ENCODE data around the gene SLC12A4. TPM values are rescaled to one million over a fixed set of nuclear protein-coding genes. Genes with fewer than 3 reads are reported as not detected.
"Not testable (repeated sequence)": the region's sequence is repeated elsewhere in the genome, so short reads cannot be mapped to it uniquely, and the experiment has no call there.

Gene SLC12A4
- total RNA-seq, 1 donor from 2014 or later, result 36.0 TPM

- no peak for DNase-seq (ENCODE audit: low read depth, low spot score)
- Mint-ChIP-seq H3K9me3 (no peaks in the 10 kb centered on the region), H3K4me1 (peaks cover 4% of the 10 kb centered on the region), H3K4me3 (no peak within 1 kb of the TSS), H3K27ac (ENCODE audit: unreplicated experiment) (no peak within 1 kb of the TSS), H3K27me3 (ENCODE audit: low read depth) (peaks cover 9% of the 10 kb centered on the region), H3K36me3 (ENCODE audit: low read depth) (no peaks in the 10 kb centered on the region)
- TF ChIP-seq, protein P1, sequence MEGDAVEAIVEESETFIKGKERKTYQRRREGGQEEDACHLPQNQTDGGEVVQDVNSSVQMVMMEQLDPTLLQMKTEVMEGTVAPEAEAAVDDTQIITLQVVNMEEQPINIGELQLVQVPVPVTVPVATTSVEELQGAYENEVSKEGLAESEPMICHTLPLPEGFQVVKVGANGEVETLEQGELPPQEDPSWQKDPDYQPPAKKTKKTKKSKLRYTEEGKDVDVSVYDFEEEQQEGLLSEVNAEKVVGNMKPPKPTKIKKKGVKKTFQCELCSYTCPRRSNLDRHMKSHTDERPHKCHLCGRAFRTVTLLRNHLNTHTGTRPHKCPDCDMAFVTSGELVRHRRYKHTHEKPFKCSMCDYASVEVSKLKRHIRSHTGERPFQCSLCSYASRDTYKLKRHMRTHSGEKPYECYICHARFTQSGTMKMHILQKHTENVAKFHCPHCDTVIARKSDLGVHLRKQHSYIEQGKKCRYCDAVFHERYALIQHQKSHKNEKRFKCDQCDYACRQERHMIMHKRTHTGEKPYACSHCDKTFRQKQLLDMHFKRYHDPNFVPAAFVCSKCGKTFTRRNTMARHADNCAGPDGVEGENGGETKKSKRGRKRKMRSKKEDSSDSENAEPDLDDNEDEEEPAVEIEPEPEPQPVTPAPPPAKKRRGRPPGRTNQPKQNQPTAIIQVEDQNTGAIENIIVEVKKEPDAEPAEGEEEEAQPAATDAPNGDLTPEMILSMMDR (conservative IDR thresholded peaks at IDR 0.05), result peak; percentile 41
These were observed 11.7 kb upstream of the SLC12A4 start, which contains the start of gene DPEP3 for GRCh38 chr16:67979955-67980678. TSS of gene DPEP3 (minus strand) at chr16:67980499. CDS start at chr16:67980380, 119 bp downstream.

- no peak for DNase-seq (ENCODE audit: low read depth, low spot score)
- Mint-ChIP-seq H3K36me3 (ENCODE audit: low read depth) (no peaks in the 10 kb centered on the region), H3K27ac (ENCODE audit: unreplicated experiment) (no peak overlapping the region), H3K27me3 (ENCODE audit: low read depth) (peaks cover 10% of the 10 kb centered on the region), H3K4me1 (no peaks in the 10 kb centered on the region), H3K9me3 (no peaks in the 10 kb centered on the region), H3K4me3 (no peak overlapping the region)
- TF ChIP-seq, protein P1 (conservative IDR thresholded peaks at IDR 0.05), result no peak
These were observed 9.2 kb upstream of the SLC12A4 start for GRCh38 chr16:67977469-67978227.

- DNase-seq (ENCODE audit: low read depth, low spot score), result no peak
- Mint-ChIP-seq H3K27ac (ENCODE audit: unreplicated experiment) (no peak overlapping the region), H3K9me3 (no peaks in the 10 kb centered on the region), H3K27me3 (ENCODE audit: low read depth) (peaks cover 10% of the 10 kb centered on the region), H3K4me3 (no peak overlapping the region), H3K4me1 (no peaks in the 10 kb centered on the region), H3K36me3 (ENCODE audit: low read depth) (no peaks in the 10 kb centered on the region)
- TF ChIP-seq, protein P1 (conservative IDR thresholded peaks at IDR 0.05), result no peak
These were observed 8.6 kb upstream of the SLC12A4 start for GRCh38 chr16:67977005-67977404.

DNA sequence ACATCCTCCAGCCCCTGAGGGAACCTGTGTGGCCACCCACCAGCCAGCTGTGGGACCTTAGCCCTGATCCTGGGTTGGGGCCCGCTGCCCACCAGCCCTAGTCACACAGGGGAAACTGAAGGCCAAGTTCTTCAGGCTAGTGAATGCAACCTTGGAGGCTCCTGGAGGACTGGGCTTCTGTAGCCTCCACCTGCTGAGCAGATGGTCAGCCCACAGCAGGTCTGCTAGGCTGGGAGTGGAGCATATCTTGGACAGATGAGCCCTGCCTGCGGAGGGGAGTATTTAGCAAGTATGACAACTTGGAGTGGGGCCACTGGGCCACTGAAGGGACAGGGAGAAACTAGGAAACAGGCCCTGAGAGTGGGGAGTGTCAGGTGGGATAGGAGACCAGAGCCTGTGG lies 7.8 kb upstream of the SLC12A4 start:
- no peaks in the 10 kb centered on the region for H3K36me3 Mint-ChIP-seq (ENCODE audit: low read depth)
- H3K27me3 Mint-ChIP-seq (ENCODE audit: low read depth), result peaks cover 10% of the 10 kb centered on the region
- no peaks in the 10 kb centered on the region for H3K9me3 Mint-ChIP-seq
- H3K4me1 Mint-ChIP-seq, result no peaks in the 10 kb centered on the region
- TF ChIP-seq, protein P1 (conservative IDR thresholded peaks at IDR 0.05), result no peak
- peak overlapping the region; percentile 12 for H3K27ac Mint-ChIP-seq (ENCODE audit: unreplicated experiment)
- no peak for DNase-seq (ENCODE audit: low read depth, low spot score)
- no peak overlapping the region for H3K4me3 Mint-ChIP-seq

- Mint-ChIP-seq H3K4me3 (no peak overlapping the region), H3K9me3 (no peaks in the 10 kb centered on the region), H3K4me1 (no peaks in the 10 kb centered on the region), H3K36me3 (ENCODE audit: low read depth) (no peaks in the 10 kb centered on the region), H3K27ac (ENCODE audit: unreplicated experiment) (no peak overlapping the region), H3K27me3 (ENCODE audit: low read depth) (peaks cover 10% of the 10 kb centered on the region)
- TF ChIP-seq, protein P1 (conservative IDR thresholded peaks at IDR 0.05), result no peak
- DNase-seq (ENCODE audit: low read depth, low spot score), result no peak
These were observed 7.1 kb upstream of the SLC12A4 start for GRCh38 chr16:67975321-67976105.

GRCh38 chr16:67972285-67972684 lies 3.8 kb upstream of the SLC12A4 start:
- H3K4me1 Mint-ChIP-seq, result peaks cover 16% of the 10 kb centered on the region
- not testable (repeated sequence) for H3K4me3 Mint-ChIP-seq; H3K9me3 Mint-ChIP-seq; DNase-seq (ENCODE audit: low read depth, low spot score); H3K27ac Mint-ChIP-seq (ENCODE audit: unreplicated experiment); H3K36me3 Mint-ChIP-seq (ENCODE audit: low read depth)
- H3K27me3 Mint-ChIP-seq (ENCODE audit: low read depth), result peaks cover 10% of the 10 kb centered on the region

Measured in neural crest cell (in vitro differentiated cells).